GM21528 (cell line): Measurements from ENCODE around the gene SPDEF.

Experiments
- ATAC-seq: cut with Tn5 transposase; IDR thresholded peaks from one replicate; pipeline ENCODE4 v1.9.1; 2021; ENCODE audit warnings: mild to moderate bottlenecking, moderate library complexity; ENCODE audit not compliant: unreplicated experiment, low FRiP score

Gene SPDEF

DNA sequence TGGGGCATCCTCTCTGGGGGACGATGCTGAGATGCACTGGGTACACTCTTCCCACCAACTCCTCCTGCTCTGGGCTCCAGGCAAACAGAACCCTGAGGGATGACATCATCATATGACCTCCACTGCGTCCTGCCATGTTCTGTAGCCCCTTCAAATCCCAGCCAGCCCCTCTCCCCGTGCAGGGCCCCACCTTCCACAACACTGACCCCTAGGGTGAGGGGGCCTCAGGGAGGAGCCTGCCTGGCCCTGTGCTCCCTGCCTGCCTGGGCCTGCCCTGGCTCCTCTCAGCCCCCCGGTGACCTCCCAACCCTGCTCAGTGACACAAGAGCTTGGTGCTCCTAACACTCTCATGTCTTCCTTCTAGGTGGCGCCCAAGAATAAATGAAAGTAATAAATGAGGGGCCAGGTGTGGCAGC lies 9.6 kb upstream of the SPDEF start:
- ATAC-seq = no peak

DNA sequence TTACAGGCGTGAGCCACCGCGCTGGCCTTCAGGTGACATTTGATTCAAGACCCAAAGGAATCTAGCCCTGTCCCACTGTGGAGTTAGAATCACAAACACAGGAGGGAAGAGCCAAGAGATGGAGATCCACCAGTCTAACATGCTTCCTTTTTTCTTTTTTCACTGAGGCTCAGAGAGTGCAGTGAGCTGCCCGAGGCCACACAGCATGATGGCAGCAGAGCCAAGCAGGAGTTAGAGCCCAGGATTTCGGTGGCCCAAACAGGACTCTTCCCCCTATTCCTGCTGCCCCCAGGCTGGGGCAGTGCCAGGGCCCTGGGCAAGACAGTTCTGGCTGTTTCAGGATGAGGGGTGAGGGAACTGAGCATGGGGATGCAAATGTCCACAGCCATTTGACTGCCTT lies 8.1 kb upstream of the SPDEF start:
- ATAC-seq = no peak

GRCh38 chr6:34563513-34563870 lies 7.4 kb upstream of the SPDEF start:
- ATAC-seq = no peak

DNA sequence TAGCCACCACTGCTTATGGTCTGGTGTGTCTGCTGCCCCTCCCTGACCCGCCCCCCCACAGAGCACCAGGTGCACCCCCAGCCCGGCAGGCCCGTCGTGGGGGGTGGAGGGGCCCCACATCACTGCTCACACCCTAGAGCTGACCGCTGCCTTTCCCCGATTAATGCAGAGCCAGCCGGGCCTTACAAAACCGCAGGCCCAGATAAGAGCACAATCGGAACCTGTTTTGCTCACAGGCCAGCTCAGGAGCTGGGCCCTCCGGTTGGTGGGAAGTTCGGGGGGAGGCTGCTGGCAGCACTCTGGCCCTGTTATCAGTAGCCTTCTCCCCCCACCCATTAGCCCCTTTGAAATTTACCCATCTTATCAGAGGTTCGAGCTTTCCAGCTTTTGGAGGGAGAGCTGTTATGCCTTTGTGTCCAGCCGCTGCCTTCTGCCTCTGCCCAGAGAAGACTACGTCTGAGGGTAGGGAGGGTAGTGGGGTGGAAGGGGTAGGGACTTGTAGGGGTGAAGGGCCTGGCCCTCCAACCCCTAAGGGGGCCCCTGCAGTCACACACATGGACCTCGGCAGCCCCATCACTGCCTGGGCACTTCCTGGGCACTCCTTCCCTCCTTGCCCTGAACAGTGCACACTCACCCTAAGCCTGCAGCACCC lies 6.9 kb upstream of the SPDEF start:
- ATAC-seq = no peak

DNA sequence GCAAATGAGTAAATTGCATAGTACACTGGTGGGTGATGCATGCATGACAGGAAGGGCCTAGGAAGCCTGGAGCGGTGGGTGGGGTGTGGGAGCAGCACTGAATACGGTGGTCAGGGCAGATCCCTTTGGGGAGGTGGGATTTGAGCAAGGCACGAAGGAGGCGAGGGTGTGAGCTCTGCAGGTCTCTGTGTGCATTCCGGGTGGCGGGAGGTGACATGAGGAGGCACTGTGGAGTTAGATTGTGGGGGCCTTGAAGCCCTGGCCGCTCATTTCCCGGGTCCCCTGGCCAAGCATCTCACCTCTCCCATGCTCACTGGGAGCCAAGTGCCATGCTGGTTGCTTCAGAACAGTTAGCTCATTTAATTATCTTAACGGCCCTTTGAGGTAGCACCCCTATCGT lies 6.2 kb upstream of the SPDEF start:
- ATAC-seq = no peak

- no peak for ATAC-seq
Measured at GRCh38 chr6:34561227-34561530, 5.0 kb upstream of the SPDEF start.

GRCh38 chr6:34560366-34561226 lies 4.5 kb upstream of the SPDEF start:
- ATAC-seq = no peak

DNA sequence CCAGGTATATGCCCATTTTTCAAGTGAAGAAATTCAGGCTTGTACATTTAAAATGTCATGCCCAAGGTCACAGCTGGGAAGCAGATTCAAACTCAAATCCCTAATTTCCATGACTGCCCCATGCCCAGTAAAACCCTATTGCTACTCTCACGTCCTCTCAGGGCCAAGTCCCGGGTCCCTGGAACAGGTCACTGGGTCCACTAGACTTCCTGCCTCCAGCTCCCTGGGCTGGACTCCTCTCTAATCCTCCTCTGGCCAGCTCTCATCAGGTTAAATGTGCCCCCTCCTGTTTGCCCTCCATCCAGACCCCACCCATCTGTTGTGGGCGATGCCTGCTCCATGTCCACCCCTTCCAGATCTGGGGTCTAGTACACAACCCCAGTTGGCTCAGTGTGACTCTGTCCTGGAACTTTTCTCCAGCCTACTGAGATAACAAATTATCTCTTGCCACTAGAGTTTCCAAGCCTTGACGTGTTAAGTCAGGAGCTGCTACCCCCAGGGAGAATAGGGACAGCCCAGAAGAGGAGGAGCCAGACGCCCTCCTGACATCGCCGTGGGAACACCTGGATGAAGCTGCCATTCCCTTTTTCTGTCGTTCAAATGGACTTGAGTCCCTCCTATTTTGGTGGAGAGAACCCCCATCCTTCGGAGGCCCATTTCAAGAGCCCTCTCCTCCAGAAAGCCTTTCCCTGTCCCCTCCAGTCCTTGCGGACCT lies 3.7 kb upstream of the SPDEF start:
- ATAC-seq = no peak

GRCh38 chr6:34558172-34558714 lies 2.1 kb upstream of the SPDEF start:
- no peak for ATAC-seq

GRCh38 chr6:34557228-34557627 lies 1.1 kb upstream of the SPDEF start:
- ATAC-seq = no peak

GRCh38 chr6:34556493-34556892 lies 364 bp upstream of the SPDEF start:
- ATAC-seq = no peak

GRCh38 chr6:34555328-34555727 lies 801 bp downstream of the SPDEF start:
- no peak for ATAC-seq

DNA sequence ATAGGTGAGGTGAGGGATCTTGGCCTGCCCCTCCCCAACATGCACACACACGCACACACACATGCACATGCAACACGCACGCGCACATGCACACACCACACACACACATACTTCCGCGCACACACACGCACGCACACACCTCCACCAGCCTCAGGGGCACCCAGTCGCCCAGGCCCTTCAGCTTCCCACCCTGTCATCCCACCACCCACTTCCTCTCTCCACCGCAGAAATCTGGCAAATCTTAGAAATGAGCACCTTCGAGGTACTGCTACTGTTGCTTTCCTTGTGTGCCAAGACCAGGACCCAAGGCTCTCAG lies 1.2 kb downstream of the SPDEF start:
- no peak for ATAC-seq

- no peak for ATAC-seq
Measured at GRCh38 chr6:34554291-34555006, 1.7 kb downstream of the SPDEF start.

GRCh38 chr6:34553750-34554149 lies 2.4 kb downstream of the SPDEF start:
- no peak for ATAC-seq

DNA sequence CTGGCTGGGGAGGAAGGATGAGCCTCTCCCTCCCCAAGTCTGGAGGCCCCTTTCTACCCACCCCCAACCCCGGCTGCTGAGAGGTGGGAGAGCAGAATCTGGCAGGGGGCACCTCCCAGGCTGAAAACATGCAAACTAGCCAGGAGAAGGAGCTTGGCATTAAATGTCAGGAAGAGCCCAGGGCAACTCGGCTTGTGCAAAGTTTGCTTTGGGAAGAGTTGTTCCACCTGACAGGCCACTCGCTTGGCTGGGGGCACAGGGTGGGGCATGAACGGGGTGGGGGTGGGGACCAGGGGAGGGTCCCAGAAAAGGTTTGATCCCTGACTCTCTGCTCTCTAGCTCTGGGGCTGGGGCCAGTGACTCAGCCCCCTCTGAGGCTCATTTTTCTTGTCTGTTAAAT lies 3.0 kb downstream of the SPDEF start:
- no peak for ATAC-seq

GRCh38 chr6:34552620-34553019 lies 3.5 kb downstream of the SPDEF start:
- ATAC-seq = no peak

DNA sequence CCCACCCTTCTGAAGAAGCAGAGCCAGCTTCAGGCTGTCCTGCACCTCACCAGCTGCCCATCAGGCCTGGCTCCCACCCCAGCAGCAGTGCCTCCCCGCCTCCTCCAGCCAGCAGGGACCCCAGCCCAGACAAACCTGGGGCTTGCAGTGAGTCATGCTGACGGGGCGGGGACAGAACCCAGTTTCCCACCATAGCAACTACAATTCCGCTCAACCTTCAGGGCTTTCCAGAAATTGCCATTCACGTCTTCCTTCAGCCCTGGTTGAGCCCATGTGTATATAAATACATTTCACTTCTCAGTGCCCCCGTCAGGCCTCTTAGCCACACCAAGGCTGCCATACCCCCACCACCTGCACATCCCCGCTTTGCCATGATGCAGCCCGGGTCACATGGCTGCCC lies 4.4 kb downstream of the SPDEF start:
- ATAC-seq = no peak

DNA sequence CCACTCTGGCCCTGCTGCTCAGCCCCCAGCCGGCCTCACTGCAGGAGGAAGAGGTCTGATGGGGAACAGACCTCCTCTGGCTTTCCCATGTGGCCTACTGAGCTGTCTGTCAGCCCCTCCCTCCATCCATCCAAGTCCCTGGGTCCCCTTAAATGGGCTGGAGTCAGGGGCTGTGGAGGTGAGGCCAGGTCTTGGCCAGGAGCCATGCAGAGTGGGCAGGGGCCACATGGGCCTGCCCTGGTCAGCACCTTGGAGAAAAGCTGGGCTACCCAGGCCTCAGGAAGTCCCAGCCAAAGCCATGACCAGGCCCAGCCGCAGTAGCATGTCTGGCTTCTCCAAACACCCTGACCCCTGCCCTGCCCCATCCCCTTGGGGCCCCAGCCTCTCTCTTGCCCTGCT lies 6.3 kb downstream of the SPDEF start:
- no peak for ATAC-seq

- ATAC-seq = no peak
Measured at GRCh38 chr6:34549026-34549803, 6.9 kb downstream of the SPDEF start.
